SU-DHL-6 (cell line): ENCODE data around the gene DNMT3A.

Experiments used
- EZH2phosphoT487 ChIP-seq: fragments of 200-600 bp; sonication (generic), shearing (Covaris generic); conservative IDR thresholded peaks from 2 replicates; pipeline ENCODE4 v1.6.1; 2018; ENCODE audit warnings: mild to moderate bottlenecking, antibody characterized with exemption, low read length, moderate library complexity, mixed read lengths
- TF ChIP-seq, protein P1 (sequence below): fragments of 200-600 bp; sonication (generic); IDR thresholded peaks from one replicate; pipeline ENCODE4 v1.5.1; 2017; ENCODE audit warnings: antibody characterized with exemption, mild to moderate bottlenecking, low read length, moderate library complexity; ENCODE audit not compliant: insufficient read depth, poor library complexity, severe bottlenecking

GRCh38 chr2:25304321-25304720, 37.4 kb downstream of the DNMT3A start:
- TF ChIP-seq, protein P1, sequence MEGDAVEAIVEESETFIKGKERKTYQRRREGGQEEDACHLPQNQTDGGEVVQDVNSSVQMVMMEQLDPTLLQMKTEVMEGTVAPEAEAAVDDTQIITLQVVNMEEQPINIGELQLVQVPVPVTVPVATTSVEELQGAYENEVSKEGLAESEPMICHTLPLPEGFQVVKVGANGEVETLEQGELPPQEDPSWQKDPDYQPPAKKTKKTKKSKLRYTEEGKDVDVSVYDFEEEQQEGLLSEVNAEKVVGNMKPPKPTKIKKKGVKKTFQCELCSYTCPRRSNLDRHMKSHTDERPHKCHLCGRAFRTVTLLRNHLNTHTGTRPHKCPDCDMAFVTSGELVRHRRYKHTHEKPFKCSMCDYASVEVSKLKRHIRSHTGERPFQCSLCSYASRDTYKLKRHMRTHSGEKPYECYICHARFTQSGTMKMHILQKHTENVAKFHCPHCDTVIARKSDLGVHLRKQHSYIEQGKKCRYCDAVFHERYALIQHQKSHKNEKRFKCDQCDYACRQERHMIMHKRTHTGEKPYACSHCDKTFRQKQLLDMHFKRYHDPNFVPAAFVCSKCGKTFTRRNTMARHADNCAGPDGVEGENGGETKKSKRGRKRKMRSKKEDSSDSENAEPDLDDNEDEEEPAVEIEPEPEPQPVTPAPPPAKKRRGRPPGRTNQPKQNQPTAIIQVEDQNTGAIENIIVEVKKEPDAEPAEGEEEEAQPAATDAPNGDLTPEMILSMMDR: no peak
- no peak for TF ChIP-seq EZH2phosphoT487
